Measurements from ENCODE around the gene RPS5. TPM values are rescaled to one million over a fixed set of nuclear protein-coding genes. Genes with fewer than 3 reads are reported as not detected.

The RPS5 gene
- total RNA-seq, 1 experiment from 2014 or later, result 6,081 TPM

- Histone ChIP-seq H3K27ac (ENCODE audit: low read length) (peak overlapping the region; percentile 90), H3K4me1 (ENCODE audit: low read length) (peaks cover 41% of the 10 kb centered on the region), H3K4me3 (ENCODE audit: low read length) (peak overlapping the region; percentile 82), H3K36me3 (ENCODE audit: insufficient read depth, low read length) (peaks cover 29% of the 10 kb centered on the region), H3K79me2 (ENCODE audit: low read length) (peaks cover 69% of the 10 kb centered on the region), H2AFZ (ENCODE audit: low read length) (no peak overlapping the region), H3K27me3 (ENCODE audit: low read length) (no peaks in the 10 kb centered on the region), H4K20me1 (ENCODE audit: insufficient read depth, low read depth, low read length) (peaks cover 35% of the 10 kb centered on the region), H3K4me2 (ENCODE audit: low read depth, low read length, poor library complexity, severe bottlenecking) (peak overlapping the region; percentile 79), H3K9ac (ENCODE audit: low read length) (peak overlapping the region; percentile 96), H3K9me3 (ENCODE audit: low read length) (no peaks in the 10 kb centered on the region), H3K9me2 (replicated peaks; ENCODE audit: insufficient read depth, low read length) (no peaks in the 10 kb centered on the region)
- DNase-seq, result peak; percentile 67
Measured at GRCh38 chr19:58387338-58388174, 487 bp downstream of the RPS5 start.

DNA sequence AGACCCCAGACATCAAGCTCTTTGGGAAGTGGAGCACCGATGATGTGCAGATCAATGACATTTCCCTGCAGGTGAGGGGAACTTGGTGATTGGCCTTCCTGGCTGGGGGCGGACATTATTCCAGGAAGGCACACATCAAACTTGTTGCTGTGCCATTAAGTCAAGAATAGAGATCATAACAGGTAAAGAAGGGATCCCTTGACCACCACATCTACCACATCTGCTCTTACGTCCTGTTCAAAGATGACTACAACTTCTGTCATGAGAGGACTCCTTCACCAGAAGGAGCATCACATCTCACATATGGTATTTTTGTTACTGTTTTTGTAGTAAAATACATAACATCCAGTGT, 1.1 kb downstream of the RPS5 start:
- Histone ChIP-seq H3K9ac (ENCODE audit: low read length) (peak overlapping the region; percentile 96), H3K4me2 (ENCODE audit: low read depth, low read length, poor library complexity, severe bottlenecking) (peak overlapping the region; percentile 79), H3K36me3 (ENCODE audit: insufficient read depth, low read length) (peaks cover 35% of the 10 kb centered on the region), H2AFZ (ENCODE audit: low read length) (no peak overlapping the region), H3K4me1 (ENCODE audit: low read length) (peaks cover 35% of the 10 kb centered on the region), H3K79me2 (ENCODE audit: low read length) (peaks cover 64% of the 10 kb centered on the region), H4K20me1 (ENCODE audit: insufficient read depth, low read depth, low read length) (peaks cover 41% of the 10 kb centered on the region), H3K9me3 (ENCODE audit: low read length) (no peaks in the 10 kb centered on the region), H3K27me3 (ENCODE audit: low read length) (no peaks in the 10 kb centered on the region), H3K27ac (ENCODE audit: low read length) (peak overlapping the region; percentile 90; the same call in 1 of the 2 replicates), H3K4me3 (ENCODE audit: low read length) (peak overlapping the region; percentile 82), H3K9me2 (replicated peaks; ENCODE audit: insufficient read depth, low read length) (no peaks in the 10 kb centered on the region)
- DNase-seq, result no peak

- peaks cover 53% of the 10 kb centered on the region for H4K20me1 ChIP-seq (ENCODE audit: insufficient read depth, low read depth, low read length)
Measured at GRCh38 chr19:58392945-58393724, 6.1 kb downstream of the RPS5 start.

DNA sequence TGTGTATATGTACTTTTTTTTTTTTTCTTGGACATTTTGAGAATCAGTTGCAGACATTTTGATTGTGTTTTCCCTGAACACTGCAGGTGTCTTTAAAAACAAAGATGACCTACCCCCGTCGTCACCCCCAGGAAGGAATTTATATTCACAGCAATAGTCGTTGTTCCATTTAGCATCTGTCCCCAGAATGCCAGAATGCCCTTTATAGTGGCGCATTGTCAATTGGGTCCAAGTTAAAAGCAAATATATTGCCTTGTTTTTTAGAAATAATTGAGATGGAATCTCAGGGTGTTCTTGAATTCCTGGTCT, 6.6 kb downstream of the RPS5 start:
- H3K4me3 ChIP-seq (ENCODE audit: low read length), result no peak overlapping the region
- H2AFZ ChIP-seq (ENCODE audit: low read length), result no peak overlapping the region
- H3K9me3 ChIP-seq (ENCODE audit: low read length), result no peaks in the 10 kb centered on the region
- H3K36me3 ChIP-seq (ENCODE audit: insufficient read depth, low read length), result peaks cover 38% of the 10 kb centered on the region
- H3K4me1 ChIP-seq (ENCODE audit: low read length), result peaks cover 6% of the 10 kb centered on the region
- H3K9ac ChIP-seq (ENCODE audit: low read length), result no peak overlapping the region
- peaks cover 21% of the 10 kb centered on the region for H3K79me2 ChIP-seq (ENCODE audit: low read length)
- H4K20me1 ChIP-seq (ENCODE audit: insufficient read depth, low read depth, low read length), result peaks cover 49% of the 10 kb centered on the region
- no peak for DNase-seq
- H3K27me3 ChIP-seq (ENCODE audit: low read length), result no peaks in the 10 kb centered on the region
- H3K27ac ChIP-seq (ENCODE audit: low read length), result no peak overlapping the region
- H3K9me2 ChIP-seq (replicated peaks; ENCODE audit: insufficient read depth, low read length), result no peaks in the 10 kb centered on the region
- no peak overlapping the region for H3K4me2 ChIP-seq (ENCODE audit: low read depth, low read length, poor library complexity, severe bottlenecking)

More at GRCh38 chr19:58392945-58393724, 6.1 kb downstream of the RPS5 start:
- peak; percentile 50 for DNase-seq
- Histone ChIP-seq H2AFZ (ENCODE audit: low read length) (no peak overlapping the region), H3K9me3 (ENCODE audit: low read length) (no peaks in the 10 kb centered on the region), H3K27ac (ENCODE audit: low read length) (no peak overlapping the region), H3K4me2 (ENCODE audit: low read depth, low read length, poor library complexity, severe bottlenecking) (no peak overlapping the region), H3K9me2 (replicated peaks; ENCODE audit: insufficient read depth, low read length) (no peaks in the 10 kb centered on the region), H3K4me1 (ENCODE audit: low read length) (peaks cover 11% of the 10 kb centered on the region), H3K36me3 (ENCODE audit: insufficient read depth, low read length) (peaks cover 43% of the 10 kb centered on the region), H3K4me3 (ENCODE audit: low read length) (no peak overlapping the region), H3K79me2 (ENCODE audit: low read length) (peaks cover 27% of the 10 kb centered on the region), H3K27me3 (ENCODE audit: low read length) (no peaks in the 10 kb centered on the region), H3K9ac (ENCODE audit: low read length) (no peak overlapping the region)

- no peak overlapping the region for H3K27ac ChIP-seq (ENCODE audit: low read length)
- peaks cover 43% of the 10 kb centered on the region for H4K20me1 ChIP-seq (ENCODE audit: insufficient read depth, low read depth, low read length)
- no peak overlapping the region for H3K4me3 ChIP-seq (ENCODE audit: low read length)
- peaks cover 13% of the 10 kb centered on the region for H3K79me2 ChIP-seq (ENCODE audit: low read length)
- H3K36me3 ChIP-seq (ENCODE audit: insufficient read depth, low read length), result peaks cover 31% of the 10 kb centered on the region
- no peak overlapping the region for H2AFZ ChIP-seq (ENCODE audit: low read length)
- H3K9me2 ChIP-seq (replicated peaks; ENCODE audit: insufficient read depth, low read length), result no peaks in the 10 kb centered on the region
- no peaks in the 10 kb centered on the region for H3K4me1 ChIP-seq (ENCODE audit: low read length)
- DNase-seq, result peak; percentile 55
- no peaks in the 10 kb centered on the region for H3K9me3 ChIP-seq (ENCODE audit: low read length)
- H3K4me2 ChIP-seq (ENCODE audit: low read depth, low read length, poor library complexity, severe bottlenecking), result no peak overlapping the region
- H3K27me3 ChIP-seq (ENCODE audit: low read length), result no peaks in the 10 kb centered on the region
- no peak overlapping the region for H3K9ac ChIP-seq (ENCODE audit: low read length)
Measured at GRCh38 chr19:58394821-58395219, 7.8 kb downstream of the RPS5 start.

DNA sequence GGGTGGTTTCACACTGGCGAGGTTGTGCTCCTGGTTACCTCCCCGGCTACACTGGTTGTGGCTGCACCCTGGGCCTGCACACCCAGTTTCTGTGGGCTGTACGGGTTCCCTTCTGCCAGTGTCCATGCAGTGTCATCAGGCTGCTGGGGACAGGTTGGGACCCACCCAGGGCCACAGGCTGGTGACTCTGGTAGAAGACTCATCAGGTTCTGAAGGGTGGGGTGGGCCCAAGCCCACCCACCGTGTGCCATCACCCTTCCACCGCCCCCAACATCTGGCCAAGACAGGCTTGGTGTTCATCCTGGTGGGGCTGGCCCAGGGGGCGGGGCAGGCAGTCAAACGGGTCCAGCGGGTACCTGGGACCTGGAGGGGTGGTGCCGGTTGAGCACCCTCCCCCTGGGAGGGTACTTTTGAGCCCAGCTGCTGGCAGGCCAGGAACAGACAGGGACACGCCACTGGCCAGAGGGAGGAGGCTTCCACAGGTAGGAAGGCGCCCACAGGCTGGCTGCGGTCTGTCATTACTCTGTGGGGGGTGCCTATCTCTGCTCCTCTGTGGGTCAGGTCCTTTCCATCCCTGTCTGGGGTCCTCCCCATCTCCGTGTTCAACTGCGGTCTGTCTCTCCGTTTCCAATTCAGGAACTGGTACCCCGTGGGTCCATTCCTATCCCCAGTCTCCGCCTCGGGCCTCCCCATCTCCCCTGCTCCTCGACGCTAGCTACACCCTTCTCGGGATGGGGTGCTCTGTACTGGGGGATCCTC, 8.3 kb downstream of the RPS5 start, which contains the start of gene RNF225:
Gene RNF225 (plus strand): TSS at position 437 of the 759 bp plus-strand sequence. CDS start 434 bp downstream, outside the sequence.
- no peak within 1 kb of the TSS for H3K27ac ChIP-seq (ENCODE audit: low read length)
- H3K4me2 ChIP-seq (ENCODE audit: low read depth, low read length, poor library complexity, severe bottlenecking), result no peak within 1 kb of the TSS
- H3K9me2 ChIP-seq (replicated peaks; ENCODE audit: insufficient read depth, low read length), result no peaks in the 10 kb centered on the region
- no peak within 1 kb of the TSS for H2AFZ ChIP-seq (ENCODE audit: low read length)
- no peak within 1 kb of the TSS for H3K4me3 ChIP-seq (ENCODE audit: low read length)
- no peaks in the 10 kb centered on the region for H3K9me3 ChIP-seq (ENCODE audit: low read length)
- H3K27me3 ChIP-seq (ENCODE audit: low read length), result no peaks in the 10 kb centered on the region
- peaks cover 39% of the 10 kb centered on the region for H4K20me1 ChIP-seq (ENCODE audit: insufficient read depth, low read depth, low read length)
- H3K36me3 ChIP-seq (ENCODE audit: insufficient read depth, low read length), result peaks cover 30% of the 10 kb centered on the region
- DNase-seq, result peak; percentile 72
- peaks cover 3% of the 10 kb centered on the region for H3K4me1 ChIP-seq (ENCODE audit: low read length)
- no peak within 1 kb of the TSS for H3K9ac ChIP-seq (ENCODE audit: low read length)
- H3K79me2 ChIP-seq (ENCODE audit: low read length), result peaks cover 7% of the 10 kb centered on the region

- Histone ChIP-seq H3K9me3 (ENCODE audit: low read length) (no peaks in the 10 kb centered on the region), H3K27me3 (ENCODE audit: low read length) (no peaks in the 10 kb centered on the region), H3K79me2 (ENCODE audit: low read length) (no peaks in the 10 kb centered on the region; the same call in 1 of the 2 replicates), H3K27ac (ENCODE audit: low read length) (no peak overlapping the region), H3K36me3 (ENCODE audit: insufficient read depth, low read length) (peaks cover 23% of the 10 kb centered on the region; the same call in 1 of the 2 replicates), H3K9ac (ENCODE audit: low read length) (no peak overlapping the region), H3K4me2 (ENCODE audit: low read depth, low read length, poor library complexity, severe bottlenecking) (no peak overlapping the region), H3K9me2 (replicated peaks; ENCODE audit: insufficient read depth, low read length) (no peaks in the 10 kb centered on the region), H4K20me1 (ENCODE audit: insufficient read depth, low read depth, low read length) (peaks cover 32% of the 10 kb centered on the region), H2AFZ (ENCODE audit: low read length) (no peak overlapping the region), H3K4me1 (ENCODE audit: low read length) (peaks cover 10% of the 10 kb centered on the region), H3K4me3 (ENCODE audit: low read length) (no peak overlapping the region)
- no peak for DNase-seq
Measured at GRCh38 chr19:58395979-58396627, 9.0 kb downstream of the RPS5 start.
